ENCODE results near the gene LYPLA2.
A peak's percentile ranks its signal among the peaks of the same experiment; 100 is the strongest.
"Not testable (repeated sequence)": the region's sequence is repeated elsewhere in the genome, so short reads cannot be mapped to it uniquely, and the experiment has no call there.

Gene LYPLA2

GRCh38 chr1:23793018-23793781 is 2.3 kb downstream of the LYPLA2 start:
- no peak for FAIRE-seq
- no peak for TF ChIP-seq POLR2AphosphoS5 (IDR thresholded peaks at IDR 0.05; ENCODE audit: low read depth, low read length)
- no peak for TF ChIP-seq POLR2A (IDR thresholded peaks at IDR 0.05; ENCODE audit: low read depth, low read length)
- TF ChIP-seq SPI1 (IDR thresholded peaks at IDR 0.05; ENCODE audit: low read depth, low read length) = no peak
- no peak for TF ChIP-seq TAF1 (IDR thresholded peaks at IDR 0.05; ENCODE audit: low read depth, low read length)
- no peak for TF ChIP-seq PAX5 (IDR thresholded peaks at IDR 0.05; ENCODE audit: insufficient read depth, low read length, severe bottlenecking)
- TF ChIP-seq POU2F2 (IDR thresholded peaks at IDR 0.05; ENCODE audit: low read depth, low read length) = no peak
- peak; percentile 56 for DNase-seq (ENCODE audit: insufficient read length, low spot score)

GRCh38 chr1:23793861-23794731 is 3.2 kb downstream of the LYPLA2 start:
- no peak for TF ChIP-seq SPI1 (IDR thresholded peaks at IDR 0.05; ENCODE audit: low read depth, low read length)
- no peak for TF ChIP-seq POU2F2 (IDR thresholded peaks at IDR 0.05; ENCODE audit: low read depth, low read length)
- no peak for TF ChIP-seq TAF1 (IDR thresholded peaks at IDR 0.05; ENCODE audit: low read depth, low read length)
- TF ChIP-seq POLR2A (IDR thresholded peaks at IDR 0.05; ENCODE audit: low read depth, low read length) = no peak
- no peak for TF ChIP-seq POLR2AphosphoS5 (IDR thresholded peaks at IDR 0.05; ENCODE audit: low read depth, low read length)
- TF ChIP-seq PAX5 (IDR thresholded peaks at IDR 0.05; ENCODE audit: insufficient read depth, low read length, severe bottlenecking) = no peak
- FAIRE-seq (no peak), DNase-seq (ENCODE audit: insufficient read length, low spot score) (no peak)

- not testable (repeated sequence) for FAIRE-seq; DNase-seq (ENCODE audit: insufficient read length, low spot score)
These were observed 3.8 kb downstream of the LYPLA2 start for GRCh38 chr1:23794732-23795182.

- FAIRE-seq (no peak), DNase-seq (ENCODE audit: insufficient read length, low spot score) (no peak)
These were observed 4.9 kb downstream of the LYPLA2 start for GRCh38 chr1:23795676-23796465.

GRCh38 chr1:23796466-23797271 is 5.7 kb downstream of the LYPLA2 start:
- TF ChIP-seq TAF1 (IDR thresholded peaks at IDR 0.05; ENCODE audit: low read depth, low read length) (no peak), POLR2AphosphoS5 (IDR thresholded peaks at IDR 0.05; ENCODE audit: low read depth, low read length) (no peak; the same call in 1 of the 2 replicates)
- DNase-seq (ENCODE audit: insufficient read length, low spot score) (no peak), FAIRE-seq (no peak)

More at GRCh38 chr1:23795676-23796465, 4.9 kb downstream of the LYPLA2 start:
- TF ChIP-seq PAX5 (IDR thresholded peaks at IDR 0.05; ENCODE audit: insufficient read depth, low read length, severe bottlenecking) = no peak
- TF ChIP-seq POLR2AphosphoS5 (IDR thresholded peaks at IDR 0.05; ENCODE audit: low read depth, low read length) = no peak
- no peak for TF ChIP-seq POLR2A (IDR thresholded peaks at IDR 0.05; ENCODE audit: low read depth, low read length)
- TF ChIP-seq POU2F2 (IDR thresholded peaks at IDR 0.05; ENCODE audit: low read depth, low read length) = no peak
- no peak for TF ChIP-seq SPI1 (IDR thresholded peaks at IDR 0.05; ENCODE audit: low read depth, low read length)
- no peak for TF ChIP-seq TAF1 (IDR thresholded peaks at IDR 0.05; ENCODE audit: low read depth, low read length)

GRCh38 chr1:23797478-23798448 is 6.8 kb downstream of the LYPLA2 start:
- no peak for FAIRE-seq
- TF ChIP-seq SPI1 (IDR thresholded peaks at IDR 0.05; ENCODE audit: low read depth, low read length) (no peak), PAX5 (IDR thresholded peaks at IDR 0.05; ENCODE audit: insufficient read depth, low read length, severe bottlenecking) (no peak), TAF1 (IDR thresholded peaks at IDR 0.05; ENCODE audit: low read depth, low read length) (no peak), POLR2AphosphoS5 (IDR thresholded peaks at IDR 0.05; ENCODE audit: low read depth, low read length) (no peak; the same call in 1 of the 2 replicates), POU2F2 (IDR thresholded peaks at IDR 0.05; ENCODE audit: low read depth, low read length) (no peak), POLR2A (IDR thresholded peaks at IDR 0.05; ENCODE audit: low read depth, low read length) (no peak)
- DNase-seq (ENCODE audit: insufficient read length, low spot score) = no peak

GRCh38 chr1:23798662-23799142 is 7.8 kb downstream of the LYPLA2 start:
- no peak for FAIRE-seq
- DNase-seq (ENCODE audit: insufficient read length, low spot score) = no peak
- TF ChIP-seq PAX5 (IDR thresholded peaks at IDR 0.05; ENCODE audit: insufficient read depth, low read length, severe bottlenecking) = no peak
- TF ChIP-seq POLR2AphosphoS5 (IDR thresholded peaks at IDR 0.05; ENCODE audit: low read depth, low read length) = no peak
- TF ChIP-seq TAF1 (IDR thresholded peaks at IDR 0.05; ENCODE audit: low read depth, low read length) = no peak

GRCh38 chr1:23799255-23799569 is 8.3 kb downstream of the LYPLA2 start:
- no peak for TF ChIP-seq POU2F2 (IDR thresholded peaks at IDR 0.05; ENCODE audit: low read depth, low read length)
- no peak for TF ChIP-seq SPI1 (IDR thresholded peaks at IDR 0.05; ENCODE audit: low read depth, low read length)
- TF ChIP-seq POLR2A (IDR thresholded peaks at IDR 0.05; ENCODE audit: low read depth, low read length) = no peak
- TF ChIP-seq POLR2AphosphoS5 (IDR thresholded peaks at IDR 0.05; ENCODE audit: low read depth, low read length) = no peak; the same call in 1 of the 2 replicates
- TF ChIP-seq TAF1 (IDR thresholded peaks at IDR 0.05; ENCODE audit: low read depth, low read length) = no peak
- FAIRE-seq (no peak), DNase-seq (ENCODE audit: insufficient read length, low spot score) (no peak)
